Measurements from ENCODE around the gene ADGRL3.

Gene ADGRL3

DNA sequence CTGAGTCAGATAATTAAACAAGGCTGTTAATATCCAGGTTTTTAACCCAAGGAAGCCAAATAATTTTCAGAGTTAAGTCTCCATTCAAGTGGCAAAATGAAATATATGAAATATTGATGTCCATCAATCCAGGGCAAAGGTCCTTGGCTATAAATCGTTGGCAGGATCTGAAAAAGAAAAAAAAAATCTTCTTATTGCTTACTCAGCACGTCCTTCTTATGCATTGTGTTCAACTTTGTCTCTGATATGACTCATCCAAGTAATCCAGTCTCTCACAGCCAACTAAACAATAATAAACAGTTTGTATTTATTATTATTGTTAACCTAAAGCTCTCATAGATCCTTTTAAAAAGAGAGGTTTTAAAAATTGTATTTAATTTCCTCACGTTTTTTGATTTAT is 851.2 kb downstream of the ADGRL3 start:
- DNase-seq: no peak

DNA sequence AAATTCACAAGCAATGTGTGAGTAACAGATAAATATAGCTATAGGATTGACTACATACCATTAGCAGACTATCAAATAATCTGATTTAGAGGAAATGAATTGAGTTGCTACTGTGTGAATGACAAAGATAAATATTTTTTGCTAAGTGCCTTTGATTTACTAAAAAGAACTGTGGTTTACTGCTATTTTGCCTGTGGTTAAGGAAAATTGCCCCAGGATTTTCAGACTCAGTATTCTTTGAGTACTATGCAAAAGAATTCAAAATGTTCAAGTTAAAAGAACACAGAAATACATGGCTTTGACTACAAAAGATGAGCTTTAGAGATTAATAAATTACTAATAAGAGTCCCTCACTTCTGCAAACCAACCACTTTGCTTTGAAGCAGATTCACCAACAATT is 853.8 kb downstream of the ADGRL3 start:
- no peak for DNase-seq

DNA sequence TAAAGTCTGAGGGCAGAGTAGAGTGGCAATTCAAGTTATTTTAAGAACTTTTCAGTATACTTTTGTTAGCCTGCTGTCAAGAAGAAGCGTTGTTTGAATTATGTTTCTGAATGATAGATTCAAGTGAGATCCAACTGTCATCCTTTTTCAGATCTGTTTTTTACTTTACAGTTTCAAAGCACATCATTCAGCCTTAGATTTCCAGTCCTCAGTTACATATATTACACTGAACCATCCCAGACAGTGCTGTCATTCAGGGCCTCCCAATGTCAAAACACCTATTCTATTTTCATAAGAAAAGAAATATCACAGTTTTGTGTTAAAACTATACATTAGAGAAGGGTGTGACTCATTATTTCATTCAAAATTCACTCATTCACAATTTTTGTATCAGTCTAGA is 856.9 kb downstream of the ADGRL3 start:
- DNase-seq: no peak

DNA sequence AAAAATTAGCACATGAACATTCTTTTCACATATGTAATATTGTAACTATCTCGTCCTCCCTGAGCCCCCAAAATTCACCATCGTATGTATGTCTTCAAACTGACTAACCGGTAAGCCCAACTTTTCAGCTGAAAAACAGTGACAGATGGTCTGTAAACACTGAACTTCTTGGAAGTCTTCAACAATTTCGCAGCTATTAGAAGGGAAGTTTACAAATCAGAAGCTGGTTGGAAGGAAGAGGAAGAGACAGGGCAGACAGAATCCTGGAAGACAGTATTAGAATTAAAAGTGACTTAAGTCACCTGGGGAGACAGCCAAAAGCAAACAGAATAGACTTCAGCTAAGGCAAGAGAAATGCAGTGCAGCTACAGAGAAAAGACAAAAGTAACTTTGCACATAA is 858.4 kb downstream of the ADGRL3 start:
- no peak for DNase-seq

DNA sequence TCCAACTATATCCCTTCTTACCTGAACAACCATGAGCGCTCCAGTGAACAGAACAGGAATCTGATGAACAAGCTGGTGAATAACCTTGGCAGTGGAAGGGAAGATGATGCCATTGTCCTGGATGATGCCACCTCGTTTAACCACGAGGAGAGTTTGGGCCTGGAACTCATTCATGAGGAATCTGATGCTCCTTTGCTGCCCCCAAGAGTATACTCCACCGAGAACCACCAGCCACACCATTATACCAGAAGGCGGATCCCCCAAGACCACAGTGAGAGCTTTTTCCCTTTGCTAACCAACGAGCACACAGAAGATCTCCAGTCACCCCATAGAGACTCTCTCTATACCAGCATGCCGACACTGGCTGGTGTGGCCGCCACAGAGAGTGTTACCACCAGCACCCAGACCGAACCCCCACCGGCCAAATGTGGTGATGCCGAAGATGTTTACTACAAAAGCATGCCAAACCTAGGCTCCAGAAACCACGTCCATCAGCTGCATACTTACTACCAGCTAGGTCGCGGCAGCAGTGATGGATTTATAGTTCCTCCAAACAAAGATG is 870.2 kb downstream of the ADGRL3 start:
- DNase-seq: no peak

DNA sequence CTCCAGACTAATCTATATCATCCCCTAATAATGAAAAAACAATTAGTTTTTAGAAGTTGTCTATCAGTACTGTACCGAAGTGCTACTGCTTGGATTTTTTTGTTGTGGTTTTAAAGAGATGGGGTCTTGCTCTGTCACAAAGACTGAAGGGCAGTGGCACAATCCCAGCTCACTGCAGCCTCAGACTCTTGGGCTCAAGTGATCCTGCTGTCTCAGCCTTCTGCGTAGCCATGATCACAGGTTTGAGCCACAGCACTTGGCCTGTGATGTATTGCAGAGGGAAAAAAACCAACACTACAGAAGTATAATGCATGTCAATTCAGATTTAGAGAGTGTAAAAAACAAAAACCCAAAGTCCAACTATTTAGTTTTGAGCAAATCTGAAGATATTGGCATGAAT is 875.0 kb downstream of the ADGRL3 start:
- DNase-seq: no peak

DNA sequence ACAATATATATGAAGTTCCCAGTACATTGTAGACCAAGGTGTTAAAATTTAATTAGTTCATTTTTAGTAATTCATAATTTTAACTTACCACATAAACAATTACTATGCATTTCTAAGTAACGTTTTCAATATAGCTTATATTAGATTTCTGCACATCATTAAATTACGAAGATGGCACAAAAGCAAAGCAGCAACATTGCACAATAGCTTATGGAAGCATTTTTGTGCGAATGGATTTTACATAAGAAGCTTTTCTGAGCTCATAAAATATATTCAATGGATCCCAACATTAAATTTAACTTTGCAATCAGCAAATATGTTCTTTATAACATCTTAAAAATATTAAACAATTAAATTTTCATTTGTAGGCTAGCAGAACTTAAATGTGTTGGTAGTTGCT is 875.4 kb downstream of the ADGRL3 start:
- no peak for DNase-seq

DNA sequence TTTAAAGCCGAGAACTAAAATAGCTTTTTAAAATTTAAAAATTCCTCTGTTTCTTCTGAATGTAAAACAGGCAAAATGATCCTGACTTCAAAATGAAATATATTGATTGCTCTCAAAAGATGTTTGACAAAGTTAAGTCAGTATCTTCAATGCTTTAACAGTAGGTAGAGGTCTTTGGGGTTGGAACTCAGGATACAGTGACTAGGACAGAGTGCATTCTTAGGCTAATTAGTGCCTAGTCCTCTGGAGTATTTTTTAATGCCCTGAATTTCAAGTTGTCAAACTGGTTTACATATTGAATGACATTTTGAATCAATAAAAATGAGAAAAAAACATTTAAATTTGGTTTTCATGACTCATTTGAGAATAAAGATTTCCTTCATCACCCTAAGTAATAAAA is 877.3 kb downstream of the ADGRL3 start:
- DNase-seq: no peak

DNA sequence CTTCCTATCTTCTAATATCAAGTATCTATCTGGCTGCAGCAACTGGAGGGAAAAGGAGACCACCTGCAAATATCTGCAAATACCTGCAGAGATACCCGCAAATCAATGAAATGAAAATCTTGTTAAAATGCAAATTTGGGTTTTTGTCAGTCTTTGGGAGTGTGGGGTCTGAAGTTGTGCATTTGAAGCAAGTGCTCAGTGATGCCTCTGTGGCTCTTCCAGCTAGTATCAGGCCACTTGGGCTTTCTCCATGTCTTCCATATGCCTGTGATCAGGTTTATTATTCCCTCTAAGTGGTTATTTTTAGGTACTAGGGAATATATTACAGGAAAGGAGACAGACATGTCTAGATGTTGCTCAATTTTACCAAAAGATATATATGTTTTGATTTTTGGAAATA is 880.3 kb downstream of the ADGRL3 start:
- no peak for DNase-seq

DNA sequence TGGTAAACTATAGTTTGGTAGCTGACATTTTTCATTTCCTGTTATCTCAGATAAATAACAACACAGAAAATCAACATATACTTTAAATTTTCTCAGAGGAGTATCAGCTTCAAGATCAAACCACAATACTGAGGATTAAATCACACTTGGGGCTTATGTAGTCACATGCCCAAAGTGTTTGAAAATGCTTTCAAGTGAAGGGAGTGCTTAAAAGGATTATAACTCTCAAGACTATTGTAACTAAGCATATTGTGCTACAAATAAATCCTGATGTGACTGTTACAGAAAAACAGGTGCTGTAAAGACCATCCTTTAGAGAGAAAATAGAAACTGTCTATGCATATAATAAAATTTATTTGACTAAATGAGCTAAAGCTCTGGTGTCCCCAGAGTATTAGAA is 887.6 kb downstream of the ADGRL3 start:
- DNase-seq: no peak

DNA sequence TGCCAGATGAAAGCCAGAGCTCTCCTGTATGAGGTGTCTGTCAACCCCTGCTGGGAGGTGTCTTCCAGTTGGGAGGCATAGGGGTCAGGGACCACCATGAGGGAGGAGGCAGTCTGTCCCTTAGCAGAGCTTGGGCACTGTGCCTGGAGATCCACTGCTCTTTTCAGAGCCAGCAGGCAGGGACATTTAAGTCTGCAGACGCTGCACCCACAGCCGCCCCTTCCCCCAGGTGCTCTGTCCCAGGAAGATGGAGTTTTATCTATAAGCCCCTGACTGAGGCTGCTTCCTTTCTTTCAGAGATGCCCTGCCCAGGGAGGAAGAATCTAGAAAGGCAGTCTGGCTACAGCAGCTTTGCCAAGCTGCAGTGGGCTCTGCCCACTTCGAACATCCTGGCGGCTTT is 893.6 kb downstream of the ADGRL3 start:
- no peak for DNase-seq

DNA sequence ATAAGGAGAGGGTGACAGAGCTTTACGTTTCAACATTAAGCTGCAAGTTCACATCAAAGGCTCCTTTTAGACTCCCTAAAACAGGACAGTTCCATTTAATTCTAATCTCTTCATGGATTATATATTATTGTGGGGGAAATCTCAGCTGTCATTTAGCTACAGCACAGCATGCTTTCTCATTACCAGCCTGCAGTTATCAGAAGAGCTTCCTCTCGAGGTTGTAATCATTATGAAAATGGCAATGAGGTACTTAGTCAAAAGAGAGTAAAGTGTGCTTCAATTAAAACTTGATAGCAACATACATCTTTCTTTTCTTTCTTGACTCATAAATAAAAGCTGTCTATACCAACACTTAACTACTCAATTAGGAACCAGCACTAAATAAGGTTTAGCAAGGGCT is 896.8 kb downstream of the ADGRL3 start:
- no peak for DNase-seq

DNA sequence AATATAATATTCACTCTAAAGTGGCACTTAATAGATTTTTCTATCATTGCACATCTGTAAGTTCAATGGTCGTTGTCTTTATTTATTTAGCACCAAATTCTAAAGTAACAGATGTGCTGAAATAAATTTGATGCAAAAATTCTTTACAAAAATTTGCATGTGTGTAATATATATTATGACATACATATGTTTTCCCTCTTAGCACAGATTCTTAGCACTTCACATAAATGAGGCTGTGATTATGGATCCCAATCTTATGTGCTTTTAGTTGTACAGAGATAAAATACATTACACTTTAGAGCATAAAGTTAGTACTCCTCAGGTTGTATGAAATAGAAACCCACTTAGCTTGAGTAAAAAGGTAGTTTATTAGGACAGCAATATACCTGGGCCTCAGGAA is 915.1 kb downstream of the ADGRL3 start:
- DNase-seq: no peak

DNA sequence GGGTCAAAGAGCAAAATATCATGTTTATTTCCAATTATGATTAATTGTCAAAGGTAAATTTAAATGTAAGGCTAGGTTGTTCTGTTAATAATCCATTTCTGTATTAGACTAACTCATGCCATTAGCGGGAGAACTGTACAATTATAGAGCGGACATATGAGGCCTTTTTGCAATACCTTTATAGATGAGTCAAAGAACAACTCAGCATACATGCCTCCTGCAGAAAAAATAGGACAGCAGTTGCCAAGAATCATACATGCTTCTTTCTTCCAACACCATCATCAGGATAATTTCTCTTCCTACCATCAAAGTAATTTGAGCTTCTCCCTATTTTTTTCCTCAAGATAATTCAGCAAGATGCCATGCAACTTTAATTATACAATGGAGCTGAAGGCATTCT is 917.8 kb downstream of the ADGRL3 start:
- DNase-seq: no peak

DNA sequence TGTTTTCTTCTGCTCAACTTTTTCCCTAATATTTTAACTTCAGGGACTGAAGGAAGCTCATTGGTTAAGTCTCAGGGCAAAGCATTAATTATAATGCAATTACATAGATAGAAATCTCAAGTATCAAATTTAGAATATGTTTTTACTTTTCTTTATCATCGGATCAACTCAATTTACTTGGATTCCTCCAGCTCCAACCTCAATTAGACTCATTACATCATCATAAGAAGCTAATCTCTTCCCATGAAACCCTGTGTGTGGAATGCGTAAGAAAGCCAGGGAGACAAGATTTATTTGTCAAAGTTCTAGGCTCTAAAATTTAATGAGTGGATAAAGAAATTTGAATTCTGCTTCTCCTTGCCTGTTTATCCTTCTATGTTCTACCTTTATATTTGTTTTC is 918.4 kb downstream of the ADGRL3 start:
- DNase-seq: no peak

DNA sequence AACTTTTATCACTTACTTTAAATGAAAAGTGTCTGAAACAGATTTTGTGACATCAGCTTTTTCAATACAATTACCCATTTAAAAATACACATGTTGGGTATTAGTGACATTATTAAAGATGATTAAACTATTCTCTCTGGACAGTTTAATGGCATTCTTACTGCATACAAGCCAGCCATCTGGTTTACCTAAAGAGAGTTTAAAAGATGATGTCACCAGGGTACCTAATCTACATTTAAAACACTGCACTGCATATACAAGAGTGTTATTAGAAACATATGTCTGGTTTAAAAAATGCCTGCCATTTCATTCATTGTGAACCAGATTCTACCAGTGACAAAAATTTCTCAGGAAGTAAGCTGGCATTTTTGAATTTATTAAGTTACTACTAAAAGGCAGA is 919.1 kb downstream of the ADGRL3 start:
- DNase-seq: no peak

DNA sequence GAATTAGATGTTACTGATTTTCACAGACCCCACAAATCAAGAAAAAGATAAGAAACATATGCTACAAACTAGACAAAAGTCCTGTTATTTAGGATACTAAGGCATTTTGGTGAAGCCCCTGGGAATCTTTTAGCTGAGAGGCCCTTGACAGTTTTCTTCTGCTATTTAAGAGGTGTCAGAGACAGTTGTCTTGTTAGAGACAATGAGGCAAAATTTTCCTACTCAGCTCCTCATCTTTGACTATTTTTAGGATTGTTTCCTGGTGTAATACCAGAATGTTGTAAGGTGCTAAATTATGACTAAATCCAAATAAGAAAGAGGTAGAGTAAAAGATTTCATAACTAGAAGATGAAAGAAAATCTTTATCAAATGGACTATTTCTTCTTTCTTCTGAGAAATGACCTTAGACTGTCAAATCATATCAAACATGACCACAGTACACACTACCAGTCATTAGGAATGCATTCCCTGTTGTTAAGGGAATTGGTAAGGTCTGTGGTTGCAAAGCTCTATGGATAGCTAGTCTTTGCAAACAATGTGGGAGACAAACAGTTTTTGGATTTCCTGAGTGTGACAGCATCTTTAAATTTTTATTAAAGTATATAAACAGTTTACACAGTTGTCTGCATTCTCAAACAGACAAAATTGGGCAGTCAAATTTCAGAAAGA is 926.1 kb downstream of the ADGRL3 start:
- DNase-seq: no peak
